Endometrial microvascular endothelial cells (primary cell): ENCODE measurements around the gene GNB5. TPM values are rescaled to one million over a fixed set of nuclear protein-coding genes. Genes with fewer than 3 reads are reported as not detected.

Experiments used
- in situ Hi-C: cut with HindIII; loops from 2 replicates; pipeline ENCODE4 v1.10.0; 2017; ENCODE audit warnings: low sequenced_read_pairs, low pct_unique_long_range_greater_than_20kb; ENCODE audit errors: inconsistent ontology term
- total RNA-seq: library from RNA; depleted of rRNA; stranded (reverse); fragments of >200 nt; gene quantifications from one replicate; pipeline ENCODE4 v1.2.3, GENCODE V29; 2015; ENCODE audit errors: inconsistent ontology term

Gene GNB5
- total RNA-seq, 1 donor from 2014 or later = 54.4 TPM

DNA sequence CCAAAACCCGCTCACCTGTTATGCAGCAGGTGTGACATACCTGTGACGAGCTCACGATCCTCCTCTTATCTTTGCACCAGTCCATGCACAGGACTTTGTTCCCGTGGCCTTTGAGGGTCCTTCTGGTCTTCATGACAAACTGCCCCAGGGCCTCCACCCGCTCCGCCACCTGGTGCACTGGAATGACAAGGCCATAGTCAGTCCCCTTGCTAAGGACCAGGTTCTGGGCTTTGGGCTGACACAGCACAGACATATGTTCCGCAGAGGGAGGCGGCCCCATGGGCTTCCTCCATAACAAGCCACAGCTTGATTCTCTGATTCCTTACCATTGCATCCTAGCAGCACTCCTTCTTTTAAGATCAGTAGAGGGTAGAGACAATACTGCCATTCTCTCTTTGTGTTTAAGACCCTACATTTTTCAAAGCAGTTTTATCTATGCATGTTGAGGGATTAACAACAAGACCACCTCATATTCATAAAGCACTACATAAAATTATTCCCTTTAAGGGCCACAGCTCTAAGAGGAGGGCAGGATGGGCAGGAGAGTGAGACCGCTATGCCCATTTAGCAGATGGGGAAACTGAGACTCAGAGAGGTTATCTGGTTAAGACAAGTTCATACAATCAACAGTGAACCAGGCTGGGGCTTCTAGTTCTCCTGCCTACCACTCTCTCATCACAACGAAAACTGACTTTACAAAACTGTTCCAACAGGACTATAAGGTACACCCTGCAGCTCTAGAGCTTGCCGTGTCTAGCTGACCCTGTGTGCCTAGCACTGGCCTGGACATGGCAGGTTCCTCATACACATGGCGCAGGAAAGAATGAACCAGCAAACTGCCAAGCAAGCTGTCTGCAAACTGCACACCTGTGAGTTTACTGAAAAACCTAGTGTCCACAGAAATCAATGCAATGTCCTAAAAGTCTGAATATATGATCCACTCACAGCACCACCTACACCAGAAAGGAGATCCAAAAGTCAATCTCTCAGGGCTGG, 37.0 kb downstream of the GNB5 start:
- in situ Hi-C loops = no loop called here

DNA sequence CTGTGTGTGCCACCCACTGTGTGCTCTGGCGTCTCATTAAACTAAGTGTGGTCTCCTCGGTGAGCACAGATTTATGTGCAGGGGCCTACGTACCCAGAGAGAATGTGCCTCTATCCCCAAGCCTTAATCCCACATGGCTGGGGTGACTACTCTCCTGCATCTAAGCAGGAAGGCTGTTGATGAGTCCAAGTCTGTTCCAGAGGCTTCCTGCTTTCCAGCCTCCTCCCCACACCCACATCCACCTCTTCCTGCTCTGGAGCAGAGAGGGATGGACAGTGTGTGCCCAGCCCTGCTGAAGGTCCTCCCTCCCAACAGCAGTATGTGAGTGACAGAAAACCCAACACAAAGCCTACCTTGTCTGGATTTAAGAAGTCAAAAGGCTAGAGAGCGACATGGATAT, 39.8 kb downstream of the GNB5 start:
- in situ Hi-C loops = no loop called here

DNA sequence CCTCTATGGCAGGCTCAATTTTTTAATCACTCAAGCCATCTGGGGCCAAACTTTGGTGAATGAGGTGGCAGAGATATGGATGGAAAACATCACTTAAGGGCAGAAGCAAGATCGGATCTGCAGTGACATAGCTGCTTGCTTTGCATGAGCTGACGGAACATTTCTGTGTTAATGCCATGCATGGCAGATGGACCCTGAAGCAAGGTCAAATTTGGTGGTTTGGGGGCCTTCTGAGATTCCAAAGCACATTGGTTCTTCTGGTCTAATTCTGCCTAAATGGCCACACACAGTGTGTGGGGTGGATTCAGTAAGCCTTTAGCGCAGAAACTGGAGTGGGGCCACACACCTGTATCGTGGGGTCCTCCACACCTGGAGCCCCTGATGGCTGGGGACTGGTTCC, 40.3 kb downstream of the GNB5 start:
- in situ Hi-C loops = no loop called here

DNA sequence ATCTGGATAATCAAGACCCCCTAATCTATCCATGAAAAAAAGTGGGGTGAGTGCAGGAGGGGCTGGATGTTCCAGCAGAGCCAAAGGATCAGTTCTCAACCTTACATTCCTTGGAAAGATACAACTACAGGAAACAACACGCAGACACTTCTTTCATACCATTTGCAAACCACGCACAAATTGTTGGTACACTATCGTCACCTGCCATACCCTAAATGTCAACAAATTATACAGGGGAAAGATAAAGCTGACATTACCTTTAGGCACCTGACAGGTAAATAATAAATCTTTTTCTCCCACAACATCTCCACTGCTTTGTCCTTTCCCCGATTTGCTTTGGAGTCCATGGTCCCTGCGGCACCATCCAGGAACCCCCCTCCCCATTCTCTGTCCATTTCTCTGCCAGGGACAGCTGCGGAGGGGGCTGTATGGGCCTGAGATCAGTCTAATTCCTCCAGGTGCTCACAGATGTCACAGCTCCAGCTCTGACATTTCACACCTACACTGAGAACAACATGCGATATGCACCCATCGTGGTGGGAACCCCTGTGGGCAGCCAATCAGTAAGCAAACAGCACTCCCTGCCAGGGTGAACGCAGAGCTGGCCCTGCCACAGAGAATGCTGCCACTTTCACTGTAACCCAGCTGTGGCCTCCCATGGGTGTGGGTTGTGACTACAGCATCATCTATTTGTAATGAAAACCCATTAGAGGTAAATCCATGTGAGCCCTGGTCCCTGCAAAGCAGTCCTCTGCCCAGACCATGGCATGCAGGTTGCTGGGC, 41.0 kb downstream of the GNB5 start:
- in situ Hi-C loops = no loop called here

- in situ Hi-C loops = no loop called here
Measured at GRCh38 chr15:52148403-52148802, 42.8 kb downstream of the GNB5 start.

DNA sequence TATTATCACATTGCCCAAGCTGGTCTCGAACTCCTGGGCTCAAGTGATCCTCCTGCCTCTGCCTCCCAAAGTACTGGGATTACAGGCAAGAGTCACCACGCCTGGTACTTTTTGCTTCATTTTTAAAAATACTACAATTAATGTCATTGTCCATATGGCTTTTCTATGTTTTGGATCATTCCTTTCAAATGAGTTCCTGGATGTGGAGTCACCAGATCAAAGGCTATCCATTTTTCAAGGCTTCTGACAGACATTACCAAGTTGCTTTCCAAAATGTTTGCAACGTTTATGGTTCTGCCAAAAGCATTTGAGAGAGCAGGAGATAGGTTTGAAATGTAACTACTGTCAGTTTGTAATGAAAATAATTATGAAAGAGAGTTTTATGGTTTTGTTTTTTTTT, 44.4 kb downstream of the GNB5 start:
- in situ Hi-C loops = no loop called here

- in situ Hi-C loops = no loop called here
Measured at GRCh38 chr15:52146261-52146660, 44.9 kb downstream of the GNB5 start.

DNA sequence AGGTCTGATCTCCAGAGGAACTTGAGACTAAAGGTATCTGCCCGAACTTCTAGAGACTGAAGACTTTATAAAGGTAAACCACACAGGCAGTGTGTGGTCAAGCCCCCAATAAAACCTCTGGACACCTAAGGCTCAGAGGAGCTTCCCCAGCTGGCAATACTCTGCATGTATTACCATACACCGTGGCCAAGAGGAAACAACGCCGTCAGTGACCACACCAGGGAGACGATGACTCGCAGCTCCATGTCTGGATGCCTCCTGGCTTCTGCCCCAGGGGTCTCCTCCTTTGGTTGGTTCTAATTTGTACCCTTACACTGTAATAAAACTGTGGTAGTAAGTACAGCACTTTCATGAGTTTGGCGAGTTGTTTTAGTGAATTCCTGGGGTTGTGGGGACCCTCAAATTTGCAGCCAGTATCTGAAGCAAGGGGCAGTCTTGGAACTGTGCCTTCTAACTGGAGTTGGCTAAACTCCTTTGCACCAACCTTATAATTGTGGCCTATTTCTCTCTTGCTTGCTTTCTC, 46.5 kb downstream of the GNB5 start:
- in situ Hi-C loops = no loop called here

DNA sequence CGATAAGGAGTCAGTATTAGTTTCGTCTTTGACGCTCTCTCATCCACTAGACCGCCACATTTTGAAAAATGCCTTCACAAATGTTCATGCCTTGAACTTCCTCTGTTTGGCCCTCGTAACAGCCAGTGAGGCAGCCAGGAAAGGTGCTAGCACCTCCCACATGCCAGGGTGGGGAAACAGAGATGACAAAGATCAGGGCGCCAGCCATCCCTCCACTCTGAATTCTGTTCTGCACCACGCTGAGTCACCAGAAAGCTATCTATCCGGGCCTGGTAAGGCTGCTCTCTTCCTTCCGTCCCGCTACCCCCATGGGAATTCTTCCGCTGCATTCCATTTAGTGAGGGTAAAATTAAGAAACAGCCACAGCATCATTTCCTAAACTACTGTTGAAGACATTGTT, 47.3 kb downstream of the GNB5 start:
- in situ Hi-C loops = no loop called here

DNA sequence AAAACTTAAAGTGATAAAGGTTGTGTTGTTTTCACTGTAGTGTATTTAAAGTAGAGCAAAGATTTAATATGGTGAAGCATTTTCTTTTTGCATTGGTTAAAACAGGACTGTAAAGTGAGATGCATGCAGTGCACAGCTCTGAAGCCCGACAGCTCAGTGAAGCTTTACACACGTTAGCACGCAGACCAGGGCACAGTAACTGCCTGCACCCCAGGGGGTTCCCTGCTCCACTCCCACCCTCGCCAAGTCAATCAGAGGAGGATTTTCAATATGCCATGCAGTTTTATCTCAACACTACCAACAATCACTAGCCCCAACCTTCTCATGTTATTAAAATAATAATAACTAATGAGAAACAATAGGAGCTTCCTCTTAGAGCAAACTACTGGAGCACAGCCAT, 50.5 kb downstream of the GNB5 start:
- in situ Hi-C loops = no loop called here

DNA sequence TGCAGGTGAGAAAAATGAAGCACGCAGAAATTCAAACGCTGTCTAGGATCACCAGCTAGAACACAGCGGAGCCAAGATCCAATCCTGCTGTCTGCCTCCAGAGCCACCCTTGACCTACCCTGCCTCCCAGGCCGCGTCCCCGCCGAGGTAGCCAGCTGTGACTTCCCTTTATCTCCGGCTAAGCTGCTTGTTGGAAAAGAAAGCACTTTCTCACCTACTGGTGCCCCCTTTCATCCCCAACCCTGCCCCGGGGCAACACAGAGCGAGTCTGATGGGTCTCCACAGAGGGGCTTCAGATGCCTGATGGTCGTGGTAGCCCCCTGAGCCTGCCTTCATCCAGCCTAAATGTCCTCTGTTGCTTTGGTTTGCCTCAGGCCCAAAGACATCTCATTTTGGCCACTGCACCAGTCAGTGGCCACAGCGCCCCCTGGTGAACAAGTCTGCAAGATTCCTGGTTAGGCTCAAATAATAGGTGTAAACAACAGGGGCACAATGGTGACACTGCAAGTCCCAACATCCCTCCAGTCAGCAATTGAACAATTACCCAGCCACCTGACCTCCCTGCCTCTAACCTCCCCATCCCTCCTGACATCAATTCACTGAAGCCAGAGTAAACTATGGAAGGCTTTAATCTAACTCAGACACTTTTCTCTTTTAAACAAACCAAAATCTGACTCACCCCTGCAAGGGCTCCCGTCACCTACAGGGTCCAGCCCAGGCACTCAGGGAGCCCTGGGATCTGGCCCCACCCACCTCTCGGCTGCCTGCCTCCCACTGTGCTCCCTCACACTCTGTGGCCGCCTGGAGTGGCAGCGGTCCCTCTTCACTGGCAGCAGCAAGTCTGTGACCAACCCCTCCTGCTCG, 51.4 kb downstream of the GNB5 start:
- in situ Hi-C loops = no loop called here

DNA sequence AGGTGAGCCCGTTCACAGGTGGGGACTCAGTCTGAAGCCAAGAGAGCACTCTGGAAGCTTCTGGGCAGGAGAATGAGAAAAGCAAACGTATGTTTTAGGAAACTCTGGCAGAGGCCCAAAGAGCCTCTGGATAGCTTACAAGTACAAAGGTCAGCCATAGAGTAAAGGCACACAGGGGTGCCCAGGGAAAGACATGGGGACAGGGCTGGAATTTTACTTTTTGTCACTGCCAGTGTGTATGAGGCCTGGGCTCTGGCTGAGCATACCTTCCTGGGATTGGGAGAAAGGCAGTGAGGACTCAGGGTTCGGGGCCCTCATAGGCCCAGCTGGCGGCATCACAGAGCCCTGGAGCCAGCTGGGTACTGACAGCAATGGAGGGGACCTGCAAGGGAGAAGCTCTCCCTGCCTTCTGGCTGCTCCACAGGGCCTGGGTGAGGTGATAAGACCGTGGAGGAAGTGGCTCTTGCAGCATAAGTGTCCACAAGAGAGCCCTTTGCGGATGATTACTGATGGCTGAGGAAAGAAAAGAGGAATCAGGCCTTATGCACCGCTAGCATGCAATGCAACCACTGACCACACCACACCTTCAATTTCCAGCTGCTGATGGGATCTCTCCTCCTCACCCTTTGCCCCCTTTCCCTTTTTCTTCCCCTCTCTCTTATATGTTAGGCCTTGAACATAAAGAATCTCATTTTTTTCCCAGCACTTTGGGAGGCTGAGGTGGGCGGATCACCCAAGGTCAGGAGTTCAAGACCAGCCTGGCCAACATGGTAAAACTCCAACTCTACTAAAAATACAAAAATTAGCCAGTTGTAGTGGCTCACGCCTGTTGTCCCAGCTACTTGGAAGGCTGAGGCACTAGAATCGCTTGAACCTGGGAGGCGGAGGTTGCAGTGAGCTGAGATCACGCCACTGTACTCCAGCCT, 53.5 kb downstream of the GNB5 start:
- in situ Hi-C loops = no loop called here

DNA sequence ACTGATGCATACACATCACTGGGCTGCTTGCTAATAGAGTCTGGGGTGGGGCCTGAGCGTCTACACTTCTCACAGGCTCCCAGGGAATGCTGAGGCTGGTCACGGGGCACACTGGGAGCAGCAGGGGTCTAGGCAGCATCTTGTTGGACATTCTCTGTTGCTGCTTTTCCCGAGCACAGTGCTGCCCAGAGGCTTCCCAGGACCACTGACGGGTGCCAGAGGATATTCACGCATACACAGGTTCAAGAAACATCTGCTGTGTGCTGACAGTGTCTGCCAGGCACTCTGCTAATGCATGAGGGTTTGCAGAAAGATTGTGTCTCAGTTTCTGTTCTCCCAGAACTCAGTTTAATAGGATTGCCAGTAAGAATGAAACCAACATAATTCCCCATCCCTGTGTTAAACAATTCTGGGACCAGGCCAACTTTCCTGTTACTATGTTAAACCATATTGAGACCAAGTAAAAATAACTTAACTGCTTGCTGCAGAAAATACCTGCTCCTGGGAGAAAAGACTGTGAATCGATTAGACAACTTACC, 54.7 kb downstream of the GNB5 start:
- in situ Hi-C loops = no loop called here

DNA sequence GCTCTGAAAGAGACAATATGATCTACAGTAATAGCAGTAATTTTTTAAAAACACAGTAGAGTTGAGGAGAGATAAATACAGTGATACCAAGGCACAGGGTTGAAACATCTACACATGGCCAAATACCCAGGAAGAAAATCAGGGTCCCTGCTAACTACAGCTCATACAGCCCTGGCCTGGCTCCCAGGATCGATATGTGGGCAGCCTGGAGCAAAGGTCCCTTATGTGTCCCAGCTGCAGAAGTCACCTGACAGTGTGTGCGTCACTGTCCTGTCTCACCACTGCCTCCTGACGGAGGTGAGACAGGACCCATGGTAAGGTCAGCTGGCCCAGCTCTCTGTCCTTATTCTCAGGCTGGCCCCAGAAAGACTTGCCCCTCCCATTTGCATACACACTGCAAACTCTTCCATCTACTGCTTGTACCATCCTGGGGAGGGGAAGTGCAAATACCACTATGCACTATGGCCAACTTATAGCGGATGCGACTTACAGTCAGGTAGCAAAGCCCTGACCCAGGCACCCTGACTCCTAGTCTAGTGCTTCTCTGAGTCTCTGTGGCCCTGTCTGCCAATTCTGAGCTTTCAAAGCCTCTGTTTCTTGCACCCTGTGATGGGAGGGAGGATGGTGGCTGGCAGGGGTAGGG, 56.6 kb downstream of the GNB5 start:
- in situ Hi-C loops = no loop called here

GRCh38 chr15:52133510-52134220, 57.5 kb downstream of the GNB5 start:
- in situ Hi-C loops = no loop called here

DNA sequence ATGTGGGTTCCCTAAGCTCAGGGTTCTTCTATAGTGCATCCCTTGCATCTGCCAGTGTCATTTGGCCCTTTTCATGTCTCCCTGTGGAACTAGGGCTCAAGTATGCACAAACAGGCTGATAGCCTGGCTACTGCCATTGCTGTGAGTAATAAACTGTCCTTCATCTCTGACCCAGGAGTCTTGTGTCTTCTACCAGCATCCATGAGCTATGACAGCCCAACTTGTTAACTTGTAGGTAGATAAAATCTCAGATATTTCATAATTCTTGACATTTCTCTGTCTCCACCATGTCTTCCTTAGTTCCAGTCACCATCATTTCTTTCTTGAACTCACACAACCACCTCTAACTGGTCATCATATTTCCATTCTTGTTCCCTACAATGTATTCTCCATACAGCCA, 59.1 kb downstream of the GNB5 start:
- in situ Hi-C loops = no loop called here

GRCh38 chr15:52128568-52128967, 62.6 kb downstream of the GNB5 start:
- in situ Hi-C loops = no loop called here
